ENCODE results near the gene C3orf70.

Gene C3orf70

GRCh38 chr3:185049710-185050109 is 103.2 kb downstream of the C3orf70 start:
- no peak for DNase-seq (ENCODE audit: low spot score)

DNA sequence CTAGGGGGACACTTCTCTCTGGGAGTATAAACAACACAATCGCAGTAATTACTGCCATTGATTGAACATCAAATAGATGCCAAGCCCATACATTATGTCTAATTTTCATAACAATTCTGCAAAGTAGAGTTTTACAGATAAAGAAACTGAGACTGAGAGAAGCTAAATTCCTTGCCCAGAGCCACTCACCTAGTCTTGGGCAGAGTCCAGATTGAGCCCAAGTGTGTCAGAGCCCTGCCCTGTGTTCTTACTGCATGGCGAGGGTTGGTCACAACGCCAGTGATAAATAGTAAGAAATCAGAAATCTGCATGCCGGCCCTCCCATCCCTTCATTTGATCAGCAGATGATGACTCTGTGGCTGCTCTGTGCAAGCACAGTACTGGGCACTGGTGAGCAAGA is 106.3 kb downstream of the C3orf70 start:
- DNase-seq (ENCODE audit: low spot score), result no peak

DNA sequence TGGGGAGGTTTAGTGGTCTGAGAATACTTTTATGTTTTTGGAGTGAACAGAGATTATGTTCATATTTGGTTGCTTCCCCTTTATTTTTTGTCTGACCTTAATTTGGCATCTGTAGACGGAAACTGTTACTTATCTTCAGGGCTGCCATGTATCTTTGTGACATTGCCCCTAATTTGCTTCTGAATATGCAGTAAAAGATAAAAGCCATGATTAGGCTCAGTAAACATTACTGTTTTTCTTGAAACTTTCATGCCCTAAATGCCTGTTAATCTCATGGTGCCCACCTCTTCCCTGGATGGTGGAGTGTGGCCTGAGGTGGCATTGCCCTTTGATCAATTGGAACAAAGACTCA is 106.7 kb downstream of the C3orf70 start:
- no peak for DNase-seq (ENCODE audit: low spot score)

DNA sequence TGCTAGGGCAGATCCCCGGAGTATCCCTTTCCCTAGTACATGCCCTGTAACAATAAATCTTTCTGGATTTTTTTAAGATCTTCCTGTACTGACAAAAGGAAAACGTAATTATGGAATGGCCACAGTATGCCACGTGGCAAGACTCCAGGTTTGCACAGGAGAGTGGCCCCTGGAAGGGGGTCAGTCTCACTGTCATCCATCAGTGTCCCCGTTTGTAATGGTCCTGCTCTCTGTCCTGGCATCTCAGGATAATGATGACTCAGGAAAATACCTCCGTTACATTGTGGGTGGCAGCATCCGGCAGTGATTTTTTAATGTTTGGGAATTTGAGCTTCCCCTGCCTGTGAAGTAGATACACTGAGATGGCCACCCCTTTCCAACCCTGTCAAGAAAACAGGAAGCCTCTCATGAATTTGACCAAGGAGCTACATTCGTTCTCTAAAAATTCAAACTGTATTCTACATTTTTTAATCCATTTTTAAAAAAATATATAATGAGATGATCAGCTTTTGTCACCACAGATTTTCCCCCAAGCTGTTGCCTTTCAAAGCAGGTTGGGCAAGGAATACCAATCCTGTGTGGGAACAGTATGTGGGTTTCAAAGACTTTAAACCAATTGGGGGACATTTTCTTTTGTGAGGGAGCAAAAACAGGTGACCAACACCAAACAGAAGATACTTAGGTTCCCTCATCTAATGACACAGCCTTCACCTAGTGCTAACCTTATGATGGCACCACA is 110.4 kb downstream of the C3orf70 start:
- DNase-seq (ENCODE audit: low spot score), result no peak

DNA sequence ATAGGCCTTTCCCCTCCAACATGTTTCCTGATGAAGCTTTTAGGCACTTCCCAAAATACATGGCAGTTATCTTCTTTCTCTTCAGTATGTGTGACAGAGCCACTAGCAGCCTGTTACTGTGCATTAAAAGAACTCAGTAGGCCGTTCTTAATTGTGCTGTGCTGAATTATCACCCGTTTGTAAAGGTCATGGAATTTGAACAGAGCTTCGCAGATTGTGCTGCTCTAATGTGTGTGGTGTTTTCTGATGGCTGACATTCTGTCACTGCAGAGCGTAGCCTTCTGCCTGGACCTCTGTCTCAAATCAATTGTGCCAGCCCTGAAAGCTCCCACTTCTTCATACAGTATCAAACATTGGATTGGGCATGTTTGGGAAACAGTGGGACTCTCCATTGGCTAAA is 111.3 kb downstream of the C3orf70 start:
- no peak for DNase-seq (ENCODE audit: low spot score)

GRCh38 chr3:185040425-185040824 is 112.4 kb downstream of the C3orf70 start:
- DNase-seq (ENCODE audit: low spot score), result no peak

DNA sequence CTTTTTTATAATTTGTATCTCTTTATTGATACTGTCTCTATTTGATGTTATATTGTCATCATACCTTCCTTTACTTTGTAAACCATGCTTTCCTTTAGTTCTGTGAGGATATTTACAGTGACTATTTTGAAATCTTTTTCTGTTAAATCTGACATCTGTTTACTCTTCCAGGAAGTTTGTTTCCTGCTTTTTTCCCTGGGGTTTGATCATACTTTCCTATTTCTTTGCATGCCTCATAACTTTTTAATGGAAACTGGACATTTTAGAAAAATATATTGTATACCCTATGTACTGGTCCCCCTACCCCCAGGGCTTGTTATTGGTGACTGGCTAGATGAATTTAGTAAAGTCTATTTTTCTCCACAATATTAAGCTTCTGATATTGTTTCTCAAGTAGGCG is 115.1 kb downstream of the C3orf70 start:
- no peak for DNase-seq (ENCODE audit: low spot score)

DNA sequence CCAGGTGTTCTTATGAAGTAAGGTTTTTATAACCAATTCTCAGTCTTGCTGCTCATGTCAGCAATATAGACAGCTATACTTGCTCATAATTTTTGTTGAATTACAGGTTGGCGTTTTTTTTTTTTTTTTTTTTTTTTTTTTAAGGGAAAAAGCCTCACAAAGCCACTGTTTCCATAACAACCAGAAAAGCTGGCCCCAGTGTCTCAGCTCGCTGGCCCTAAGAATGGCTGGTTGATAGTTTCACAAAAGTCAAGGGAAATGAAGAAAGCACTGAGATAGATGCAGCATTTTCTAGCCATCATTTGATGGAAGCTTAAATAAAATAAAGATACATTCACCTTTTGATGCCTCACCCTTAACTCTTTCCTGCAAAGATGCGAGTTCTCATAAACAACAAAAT is 121.9 kb downstream of the C3orf70 start:
- no peak for DNase-seq (ENCODE audit: low spot score)

DNA sequence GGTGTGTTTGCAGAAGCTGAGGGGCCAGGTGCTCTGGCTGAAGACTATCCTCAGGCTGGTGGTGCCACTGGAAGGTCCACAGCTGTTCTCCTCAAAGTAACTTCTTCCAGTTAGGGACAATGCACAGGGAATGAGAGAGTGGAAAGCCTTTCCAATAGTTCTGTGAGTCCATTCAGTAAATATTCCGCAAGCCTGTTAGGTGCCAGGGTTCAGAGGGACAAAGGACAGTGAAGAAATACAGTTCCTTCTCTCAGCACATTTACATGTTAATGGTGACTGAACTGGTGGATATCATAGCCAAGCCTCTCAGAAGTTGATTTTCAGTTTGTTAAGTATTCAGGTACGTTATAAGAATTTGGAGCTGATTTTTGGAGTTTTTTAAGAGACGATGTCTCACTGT is 122.5 kb downstream of the C3orf70 start:
- no peak for DNase-seq (ENCODE audit: low spot score)

GRCh38 chr3:185029086-185029485 is 123.8 kb downstream of the C3orf70 start:
- no peak for DNase-seq (ENCODE audit: low spot score)

- no peak for DNase-seq (ENCODE audit: low spot score)
These were observed 124.7 kb downstream of the C3orf70 start for GRCh38 chr3:185028121-185028520.

All from SW480 (cell line).